ENCODE data around the gene TAF15. TPM values are rescaled to one million over a fixed set of nuclear protein-coding genes. Genes with fewer than 3 reads are reported as not detected.

Gene TAF15
- total and polyA plus RNA-seq, 2 donors (not counting 1 experiment from before 2014, with no cell fraction given) = 51.0 to 246 TPM

DNA sequence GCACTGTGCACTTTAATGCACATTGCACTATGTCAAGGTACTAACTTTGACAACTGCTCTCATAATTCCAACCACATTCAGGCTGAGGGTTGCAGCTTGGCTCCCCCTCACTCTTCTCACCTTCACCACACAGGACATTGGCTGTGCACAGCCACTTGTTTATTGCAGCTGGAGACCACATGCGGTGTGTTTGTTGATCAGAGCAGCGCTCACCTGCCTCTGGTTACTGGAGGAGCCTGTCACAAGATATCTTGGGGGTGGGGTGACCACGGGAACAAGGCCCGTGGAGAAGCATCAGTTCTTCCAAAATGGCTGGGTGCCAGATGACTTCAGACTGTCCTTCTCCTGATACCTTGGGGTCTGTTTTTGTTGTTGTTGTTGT lies 81.5 kb downstream of the TAF15 start:
- POLR2A ChIA-PET = no interaction called here
- CTCF ChIA-PET = no interaction called here

GRCh38 chr17:35891269-35891668 lies 82.0 kb downstream of the TAF15 start:
- no peaks in the 10 kb centered on the region for H3K79me2 ChIP-seq (ENCODE audit: control insufficient read depth, insufficient read depth, low read length)
- no peak overlapping the region for H3K4me3 ChIP-seq (ENCODE audit: control extremely low read depth in 1 of 5, extremely low read depth in 1 of 5, insufficient read depth in 1 of 5, low read depth in 2 of 5, low read length in 4 of 5)
- H3K4me1 Mint-ChIP-seq = no peaks in the 10 kb centered on the region
- no peaks in the 10 kb centered on the region for H3K4me1 ChIP-seq (ENCODE audit: control insufficient read depth in 2 of 2, insufficient read depth in 2 of 2, low read length in 2 of 2)
- no peak overlapping the region for H3K4me3 Mint-ChIP-seq
- peaks cover 0 to 3% (median 0%) of the 10 kb centered on the region in 4 experiments for H3K27me3 ChIP-seq (replicated peaks in 1 of 4; ENCODE audit: control extremely low read depth in 1 of 4, control insufficient read depth in 3 of 4, insufficient read depth in 4 of 4, low read length in 3 of 4)
- H3K27ac ChIP-seq (ENCODE audit: low read length in 2 of 2) = no peak overlapping the region
- no peak overlapping the region for H2AFZ ChIP-seq (ENCODE audit: insufficient read depth, low read depth, low read length, poor library complexity, severe bottlenecking)
- no peaks in the 10 kb centered on the region for H3K9me3 ChIP-seq (ENCODE audit: control extremely low read depth in 1 of 3, control insufficient read depth in 2 of 3, insufficient read depth in 1 of 3, low read length in 2 of 3)
- ATAC-seq (ENCODE audit: low read depth) (no peak), DNase-seq (no peak)
- TF ChIP-seq CTCF (IDR thresholded peaks at IDR 0.05) (no peak), EZH2 (IDR thresholded peaks at IDR 0.05; ENCODE audit: borderline replicate concordance, insufficient read depth, low read depth, low read length, poor library complexity, severe bottlenecking) (no peak)
- ChIA-PET CTCF (no interaction called here), POLR2A (no interaction called here)
- no peaks in the 10 kb centered on the region for H4K20me1 ChIP-seq (ENCODE audit: control insufficient read depth, insufficient read depth, low read length, poor library complexity, severe bottlenecking)
- no peaks in the 10 kb centered on the region for H3K36me3 ChIP-seq (replicated peaks in 1 of 2; ENCODE audit: control extremely low read depth in 1 of 2, control insufficient read depth in 1 of 2, extremely low read depth in 1 of 2, insufficient read depth in 2 of 2, low read length in 1 of 2)
- H3K27me3 Mint-ChIP-seq = peaks cover 6% of the 10 kb centered on the region
- 100% methylated on average over 2 of the region's 4 CpGs for WGBS (ENCODE audit: insufficient coverage)
- no peak overlapping the region for H3K27ac Mint-ChIP-seq
- H3K4me2 ChIP-seq (replicated peaks; ENCODE audit: low read depth, low read length, poor library complexity, severe bottlenecking) = no peak overlapping the region
- H3K9ac ChIP-seq (ENCODE audit: low read length) = no peak overlapping the region
- H3K9me3 Mint-ChIP-seq (ENCODE audit: insufficient read depth) = no peaks in the 10 kb centered on the region
- intact Hi-C loops (cut with micrococcal nuclease) = no loop called here

More for the DNA sequence above, 81.5 kb downstream of the TAF15 start:
- Histone ChIP-seq H2AFZ (ENCODE audit: insufficient read depth, low read depth, low read length, poor library complexity, severe bottlenecking) (no peak overlapping the region), H3K4me2 (replicated peaks; ENCODE audit: low read depth, low read length, poor library complexity, severe bottlenecking) (no peak overlapping the region), H3K9ac (ENCODE audit: low read length) (no peak overlapping the region), H4K20me1 (ENCODE audit: control insufficient read depth, insufficient read depth, low read length, poor library complexity, severe bottlenecking) (no peaks in the 10 kb centered on the region), H3K9me3 (ENCODE audit: control extremely low read depth in 1 of 3, control insufficient read depth in 2 of 3, insufficient read depth in 1 of 3, low read length in 2 of 3) (no peaks in the 10 kb centered on the region), H3K4me1 (ENCODE audit: control insufficient read depth in 2 of 2, insufficient read depth in 2 of 2, low read length in 2 of 2) (no peaks in the 10 kb centered on the region), H3K27me3 (replicated peaks in 1 of 4; ENCODE audit: control extremely low read depth in 1 of 4, control insufficient read depth in 3 of 4, insufficient read depth in 4 of 4, low read length in 3 of 4) (no peaks in the 10 kb centered on the region), H3K79me2 (ENCODE audit: control insufficient read depth, insufficient read depth, low read length) (no peaks in the 10 kb centered on the region), H3K36me3 (replicated peaks in 1 of 2; ENCODE audit: control extremely low read depth in 1 of 2, control insufficient read depth in 1 of 2, extremely low read depth in 1 of 2, insufficient read depth in 2 of 2, low read length in 1 of 2) (no peaks in the 10 kb centered on the region), H3K27ac (ENCODE audit: low read length in 2 of 2) (no peak overlapping the region), H3K4me3 (ENCODE audit: control extremely low read depth in 1 of 5, extremely low read depth in 1 of 5, insufficient read depth in 1 of 5, low read depth in 2 of 5, low read length in 4 of 5) (no peak overlapping the region)
- Mint-ChIP-seq H3K9me3 (ENCODE audit: insufficient read depth) (no peaks in the 10 kb centered on the region), H3K4me3 (no peak overlapping the region), H3K27me3 (peaks cover 6% of the 10 kb centered on the region), H3K27ac (no peak overlapping the region), H3K4me1 (no peaks in the 10 kb centered on the region)
- ATAC-seq (ENCODE audit: low read depth) (no peak), DNase-seq (no peak)
- 71% methylated on average over 4 of the region's 4 CpGs for WGBS (ENCODE audit: insufficient coverage)
- intact Hi-C loops (cut with micrococcal nuclease) = no loop called here
- TF ChIP-seq EZH2 (IDR thresholded peaks at IDR 0.05; ENCODE audit: borderline replicate concordance, insufficient read depth, low read depth, low read length, poor library complexity, severe bottlenecking) (no peak), CTCF (IDR thresholded peaks at IDR 0.05) (no peak)

Data from B cell (primary cell).